GM21723 (cell line): Measurements from ENCODE around the gene ALPK3.
A peak's percentile ranks its signal among the peaks of the same experiment; 100 is the strongest.

Experiments
- ATAC-seq: cut with Tn5 transposase; IDR thresholded peaks from one replicate; pipeline ENCODE4 v1.9.1; 2021; ENCODE audit warnings: mild to moderate bottlenecking, moderate library complexity; ENCODE audit not compliant: unreplicated experiment

ALPK3 gene

DNA sequence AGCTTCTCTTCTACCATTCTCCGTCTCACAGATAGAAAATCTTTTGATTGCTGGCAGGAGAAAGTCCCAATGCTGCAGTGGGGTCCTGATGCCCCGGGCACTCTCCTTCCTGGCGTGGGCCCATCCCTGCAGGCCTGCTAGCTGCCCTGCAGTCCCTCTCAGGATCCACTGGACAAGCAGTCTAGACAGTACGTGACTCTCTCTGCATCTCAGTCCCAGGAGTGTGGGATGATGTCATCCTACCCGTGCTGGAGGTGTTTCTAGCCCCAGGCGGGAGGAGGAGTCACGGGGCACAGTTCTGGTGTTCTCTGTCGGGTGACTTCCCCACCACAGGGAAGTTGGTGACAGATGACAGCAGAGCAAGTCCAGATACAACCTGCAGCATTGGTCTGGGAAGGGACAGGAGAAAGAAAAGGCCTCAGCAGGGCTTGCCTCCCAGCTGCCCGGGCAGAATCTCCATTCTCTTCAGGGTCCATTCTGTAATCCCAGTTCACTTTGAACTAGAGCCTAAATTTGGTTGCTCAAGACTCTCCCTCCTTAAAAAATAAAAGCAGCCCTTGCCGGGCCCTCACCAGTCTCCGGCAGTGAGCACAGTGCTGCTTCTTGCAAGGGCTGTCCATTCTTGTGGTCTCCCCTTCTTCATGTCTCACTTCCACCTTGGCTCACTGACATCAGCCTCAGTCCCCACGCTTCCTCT lies 97.9 kb downstream of the ALPK3 start:
- ATAC-seq: peak; percentile 94

- ATAC-seq: no peak
These were observed 98.4 kb downstream of the ALPK3 start for GRCh38 chr15:84915606-84915958.

GRCh38 chr15:84917452-84917851 lies 100.3 kb downstream of the ALPK3 start:
- no peak for ATAC-seq

DNA sequence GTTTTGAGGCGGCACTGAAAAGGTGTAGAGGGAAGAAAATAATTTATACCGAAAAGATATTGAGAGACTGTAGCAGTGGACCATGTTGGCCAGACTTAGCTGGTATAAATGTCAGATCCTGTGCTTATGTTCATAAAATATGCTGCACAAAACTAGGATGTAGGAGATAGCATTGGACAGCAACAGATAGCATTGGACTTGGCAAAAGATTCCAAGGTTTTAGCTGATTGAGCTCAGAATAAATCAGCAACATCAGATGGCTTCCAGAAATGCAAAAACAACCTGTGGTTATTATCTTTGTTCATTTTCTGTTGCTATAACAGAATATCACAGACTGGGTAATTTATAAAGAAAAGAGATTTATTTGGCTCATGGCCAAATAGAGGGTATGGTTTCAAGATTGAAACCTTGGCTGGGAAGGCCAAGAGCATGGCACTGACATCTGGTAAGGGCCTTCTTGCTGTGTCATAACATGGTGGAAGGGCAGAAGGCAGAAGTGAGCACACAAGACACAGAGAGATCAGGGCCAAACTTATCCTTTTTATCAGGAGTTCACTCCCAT lies 102.0 kb downstream of the ALPK3 start:
- ATAC-seq: no peak

- no peak for ATAC-seq
These were observed 104.0 kb downstream of the ALPK3 start for GRCh38 chr15:84921121-84921520.

DNA sequence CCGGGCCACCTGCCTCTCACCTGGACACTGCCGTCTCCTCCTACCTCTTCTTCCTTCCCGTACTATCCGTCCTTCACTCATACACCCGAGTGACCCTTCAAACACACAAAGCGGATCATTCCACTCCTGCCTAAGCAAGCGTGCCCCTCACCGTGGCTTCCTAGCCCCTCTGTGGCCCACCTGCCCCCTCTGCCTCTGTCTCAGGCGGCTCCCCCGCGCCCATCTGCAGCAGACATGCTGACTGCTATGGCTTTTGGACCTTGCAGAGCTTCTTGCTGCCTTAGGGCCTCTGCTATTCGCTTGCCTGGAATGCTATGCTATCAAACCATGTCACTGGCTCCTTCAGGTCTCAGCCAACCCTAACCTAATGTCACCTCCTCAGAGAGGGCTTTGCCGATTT lies 105.4 kb downstream of the ALPK3 start:
- no peak for ATAC-seq
